GM19099 (cell line): Measurements from ENCODE around the gene C2orf68.

Experiments
- POLR2A ChIP-seq: IDR thresholded peaks from 3 replicates; pipeline ENCODE4 v1.6.1; 2011; ENCODE audit warnings: low read depth; ENCODE audit not compliant: insufficient read length; ENCODE audit errors: extremely low read depth

The C2orf68 gene

DNA sequence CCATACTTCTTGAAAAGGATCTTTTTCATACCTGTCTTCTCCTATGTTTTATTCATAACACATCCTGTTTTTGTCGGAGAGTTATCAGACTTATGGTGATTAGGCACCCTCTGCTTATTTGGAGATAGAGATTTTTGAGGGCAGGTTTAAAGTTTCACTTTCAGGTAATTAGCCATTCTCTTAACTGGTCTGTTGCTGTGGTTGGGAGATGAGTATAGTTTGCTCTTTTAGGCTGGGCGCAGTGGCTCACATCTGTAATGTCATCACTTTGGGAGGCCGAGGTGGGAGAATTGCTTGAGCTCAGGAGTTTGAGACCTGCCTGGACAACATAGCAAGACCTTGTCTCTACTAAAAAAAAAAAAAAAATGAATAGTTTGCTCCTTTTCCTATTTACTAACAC lies 30.9 kb upstream of the C2orf68 start:
- TF ChIP-seq POLR2A: no peak

GRCh38 chr2:85635636-85636035 lies 23.8 kb upstream of the C2orf68 start:
- no peak for TF ChIP-seq POLR2A

GRCh38 chr2:85635011-85635410 lies 23.1 kb upstream of the C2orf68 start:
- no peak for TF ChIP-seq POLR2A

GRCh38 chr2:85631316-85631715 lies 19.4 kb upstream of the C2orf68 start:
- TF ChIP-seq POLR2A: no peak

- no peak for TF ChIP-seq POLR2A
Measured at GRCh38 chr2:85628658-85629057, 16.8 kb upstream of the C2orf68 start.

DNA sequence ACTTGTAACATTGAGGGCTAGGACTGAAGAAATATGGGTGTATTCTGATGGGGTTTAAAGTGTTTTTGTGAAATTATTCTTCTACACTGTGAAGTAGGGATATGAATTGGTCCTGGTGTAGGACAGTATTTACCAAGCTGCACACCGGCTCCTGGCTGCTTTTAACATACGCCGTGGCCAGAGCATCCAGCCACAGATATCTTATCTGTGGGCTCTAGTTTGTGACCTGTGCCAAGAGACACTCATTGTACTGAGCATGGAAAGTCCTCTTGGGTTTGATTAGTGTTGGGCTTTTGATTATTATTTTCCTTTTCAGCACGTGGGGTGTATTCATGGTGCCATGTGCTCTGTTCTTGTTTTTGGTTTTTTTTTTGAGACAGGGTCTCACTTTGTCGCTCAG lies 12.1 kb upstream of the C2orf68 start:
- no peak for TF ChIP-seq POLR2A

GRCh38 chr2:85621338-85621737 lies 9.5 kb upstream of the C2orf68 start:
- TF ChIP-seq POLR2A: no peak

GRCh38 chr2:85619617-85620016 lies 7.8 kb upstream of the C2orf68 start:
- TF ChIP-seq POLR2A: no peak

DNA sequence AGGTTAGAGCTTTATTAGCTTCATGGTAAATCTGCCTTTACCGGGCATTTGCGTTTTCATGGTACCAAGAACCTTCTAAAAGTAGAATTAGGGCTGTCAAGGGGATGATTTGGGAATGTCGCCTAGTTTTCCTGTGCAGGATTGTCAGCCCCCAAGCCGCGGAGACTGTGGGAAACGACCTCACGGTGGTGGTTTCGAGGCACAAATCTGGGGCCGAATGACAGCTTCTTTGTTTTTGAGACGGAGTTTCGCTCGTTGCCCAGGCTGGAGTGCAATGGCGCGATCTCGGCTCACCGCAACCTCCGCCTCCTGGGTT lies 3.5 kb upstream of the C2orf68 start:
- no peak for TF ChIP-seq POLR2A

GRCh38 chr2:85613717-85614515 lies 2.0 kb upstream of the C2orf68 start:
- TF ChIP-seq POLR2A: no peak

GRCh38 chr2:85611217-85611704 lies 605 bp downstream of the C2orf68 start:
- no peak for TF ChIP-seq POLR2A

DNA sequence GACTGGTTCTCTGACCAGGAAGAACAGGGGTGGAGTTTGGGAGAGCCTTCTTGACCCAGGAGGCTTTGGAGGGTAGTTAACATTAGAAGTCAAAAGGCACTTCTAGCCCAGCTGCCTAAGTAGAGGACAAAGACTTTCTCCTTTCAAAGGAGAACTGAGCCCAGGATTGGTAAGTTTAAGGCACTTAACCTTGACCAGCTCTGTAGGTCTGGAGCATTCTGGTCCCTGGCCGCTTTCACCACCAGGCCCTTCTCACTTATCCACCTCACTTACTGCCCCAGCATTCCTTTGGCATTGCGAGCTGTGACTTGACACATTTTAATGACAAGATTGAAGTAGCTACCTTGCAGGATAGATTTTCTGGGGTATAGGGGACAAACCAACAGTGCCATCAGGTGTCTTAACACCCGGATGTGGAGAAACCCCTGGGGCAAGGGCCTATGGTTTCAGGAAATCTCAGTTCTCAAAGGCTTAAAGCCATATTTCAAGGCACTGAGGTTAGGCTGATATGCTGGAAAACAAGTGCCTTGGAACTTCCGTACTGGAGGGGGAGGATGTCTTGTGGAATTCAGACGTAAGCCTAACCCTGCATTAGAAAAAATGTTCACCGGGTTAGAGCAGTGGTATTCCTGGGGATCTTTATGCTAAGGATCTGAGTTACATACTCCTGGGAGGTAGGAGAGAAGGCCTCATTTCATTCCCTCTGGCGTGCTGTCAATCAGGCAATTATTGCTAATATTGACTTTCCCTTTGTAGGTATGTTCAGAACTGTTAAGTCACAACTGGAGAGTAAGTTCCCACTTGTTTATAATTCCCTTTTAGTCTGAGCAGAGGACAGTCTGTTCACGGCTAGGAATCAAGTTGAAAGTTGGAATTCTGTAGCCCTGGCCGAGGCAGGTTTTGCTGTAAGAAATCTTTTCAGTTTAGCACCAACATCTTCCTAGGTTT lies 4.3 kb downstream of the C2orf68 start:
- no peak for TF ChIP-seq POLR2A

GRCh38 chr2:85606116-85606455 lies 5.8 kb downstream of the C2orf68 start:
- no peak for TF ChIP-seq POLR2A

DNA sequence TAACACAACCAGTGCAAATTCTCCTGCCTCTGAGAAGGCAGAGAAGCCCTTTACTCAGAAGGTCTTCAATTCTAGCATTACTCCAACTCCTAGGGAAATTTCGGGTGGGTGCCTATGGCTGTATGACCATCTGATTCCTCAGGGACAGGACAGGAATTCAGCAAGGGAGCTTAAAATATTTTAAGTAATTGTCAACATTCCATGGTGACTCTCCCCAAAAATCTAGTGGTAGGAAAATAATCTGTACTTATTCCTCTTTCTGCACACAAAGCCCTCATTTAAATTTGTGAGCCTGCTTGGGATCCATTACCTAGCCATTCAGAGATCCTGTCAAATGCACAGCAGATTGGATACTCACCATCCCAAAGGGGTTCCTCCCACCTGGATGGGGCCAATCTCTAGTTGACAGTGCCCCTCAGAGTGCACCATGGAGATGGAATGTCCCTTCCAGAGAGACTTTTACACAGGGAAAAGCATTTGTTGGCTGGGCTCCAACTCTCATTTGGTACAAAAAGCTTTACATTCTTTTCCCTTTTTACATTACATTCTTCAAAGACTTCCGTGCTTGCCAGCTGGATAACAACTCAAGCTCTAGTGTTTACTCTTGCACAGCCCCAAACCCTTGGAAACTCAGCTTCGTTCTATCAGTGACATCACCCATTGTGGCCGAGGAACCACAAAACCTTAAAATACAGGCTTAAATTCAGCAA lies 6.3 kb downstream of the C2orf68 start:
- no peak for TF ChIP-seq POLR2A
